Hematopoietic multipotent progenitor cell treated with erythropoietin and hydrocortisone succinate and interleukin-3 and kit ligand, for 15 days (in vitro differentiated cells): Measurements from ENCODE around the gene COPS7B.
A peak's percentile ranks its signal among the peaks of the same experiment; 100 is the strongest.

Source experiments
- DNase-seq: peaks from one replicate; pipeline ENCODE4 v3.0.0-alpha.2; 2015; ENCODE audit warnings: low spot score

The COPS7B gene

GRCh38 chr2:231785822-231786176 lies 446 bp upstream of the COPS7B start:
- DNase-seq = no peak

GRCh38 chr2:231786917-231787292 lies 660 bp downstream of the COPS7B start:
- no peak for DNase-seq

- no peak for DNase-seq
Measured at GRCh38 chr2:231791107-231791506, 4.9 kb downstream of the COPS7B start.

GRCh38 chr2:231794383-231794782 lies 8.1 kb downstream of the COPS7B start:
- DNase-seq = no peak

GRCh38 chr2:231795525-231796327 lies 9.5 kb downstream of the COPS7B start:
- no peak for DNase-seq

- peak; percentile 53 for DNase-seq
Measured at GRCh38 chr2:231800493-231801091, 14.3 kb downstream of the COPS7B start.

- no peak for DNase-seq
Measured at GRCh38 chr2:231803501-231804138, 17.4 kb downstream of the COPS7B start.

GRCh38 chr2:231807020-231807419 lies 20.8 kb downstream of the COPS7B start:
- no peak for DNase-seq

GRCh38 chr2:231810905-231811304 lies 24.7 kb downstream of the COPS7B start:
- no peak for DNase-seq

- DNase-seq = no peak
Measured at GRCh38 chr2:231816327-231817026, 30.2 kb downstream of the COPS7B start.

- DNase-seq = no peak
Measured at GRCh38 chr2:231819447-231820042, 33.3 kb downstream of the COPS7B start.

- DNase-seq = no peak
Measured at GRCh38 chr2:231820786-231821303, 34.6 kb downstream of the COPS7B start.

- DNase-seq = no peak
Measured at GRCh38 chr2:231821908-231822307, 35.7 kb downstream of the COPS7B start.

- no peak for DNase-seq
Measured at GRCh38 chr2:231853105-231853504, 66.9 kb downstream of the COPS7B start.

GRCh38 chr2:231854616-231855125 lies 68.4 kb downstream of the COPS7B start:
- DNase-seq = no peak

GRCh38 chr2:231856959-231857358 lies 70.7 kb downstream of the COPS7B start:
- DNase-seq = no peak
